Stimulated activated CD8-positive, alpha-beta memory T cell treated with anti-CD3 and anti-CD28 coated beads, Interleukin-7, amount 100 ng/mL, for 24 hours (primary cell): ENCODE data around the gene C1QTNF12.

Experiments
- DNase-seq: peaks from one replicate; pipeline ENCODE4 v3.0.0-alpha.2; 2020; ENCODE audit warnings: low read depth

The C1QTNF12 gene

DNA sequence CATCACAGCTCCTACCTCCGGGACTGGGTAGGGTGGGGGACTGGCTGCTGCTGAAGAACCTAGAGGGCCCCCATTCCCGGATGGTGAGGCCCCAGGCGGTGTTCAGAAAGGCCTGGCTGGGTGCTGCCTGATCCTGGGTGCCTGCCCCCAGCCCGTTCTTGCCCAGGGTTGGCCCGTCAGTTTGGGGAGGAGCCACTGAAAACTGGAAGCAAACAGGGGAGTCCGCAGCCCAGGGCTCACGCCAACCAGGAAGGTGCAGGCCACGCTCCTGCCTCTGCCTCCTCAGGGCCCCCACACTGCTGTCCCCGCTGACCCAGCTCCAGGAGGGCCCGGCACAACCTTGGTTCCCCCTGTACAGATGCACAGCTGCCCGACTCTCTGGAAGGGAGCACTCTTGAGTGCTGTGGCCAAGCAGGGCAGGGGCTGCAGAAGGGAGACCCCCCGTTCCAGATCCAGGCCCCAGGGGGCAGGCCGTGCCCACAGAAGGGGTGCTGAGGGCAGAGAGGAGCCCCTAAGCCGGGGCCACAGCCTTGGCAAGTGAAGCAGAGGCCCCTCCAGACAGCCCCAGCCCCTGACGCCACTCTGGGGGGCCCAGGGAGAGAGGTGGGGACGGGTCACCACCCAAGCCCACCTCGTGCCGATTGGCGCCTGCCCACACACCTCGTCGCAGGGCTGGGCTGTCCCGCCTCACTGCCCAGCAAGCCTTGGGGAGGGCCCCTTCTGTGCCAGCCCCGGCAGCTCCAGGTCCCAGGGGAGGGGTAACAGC is 5.5 kb downstream of the C1QTNF12 start:
- DNase-seq, result no peak

DNA sequence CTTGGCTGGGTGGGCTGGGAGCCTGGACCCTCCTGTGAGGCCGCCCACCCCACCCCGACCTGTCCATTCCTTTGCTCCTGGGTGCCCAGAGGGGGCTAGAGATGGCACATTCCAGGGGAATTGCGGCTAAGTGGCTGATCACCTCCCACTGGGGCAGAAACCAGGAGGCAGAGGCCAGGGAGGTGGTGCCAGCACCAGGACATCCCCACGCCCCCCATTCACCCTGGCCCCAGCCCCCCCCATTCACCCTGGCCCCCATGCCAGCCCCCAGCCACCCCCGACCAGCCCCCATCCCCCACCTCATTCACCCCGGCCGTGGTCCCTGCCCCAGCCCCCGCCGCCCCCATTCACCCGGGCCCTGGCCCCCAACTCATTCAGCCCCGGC is 6.2 kb downstream of the C1QTNF12 start:
- DNase-seq, result no peak

GRCh38 chr1:1239614-1240347 is 6.7 kb downstream of the C1QTNF12 start:
- DNase-seq, result no peak

DNA sequence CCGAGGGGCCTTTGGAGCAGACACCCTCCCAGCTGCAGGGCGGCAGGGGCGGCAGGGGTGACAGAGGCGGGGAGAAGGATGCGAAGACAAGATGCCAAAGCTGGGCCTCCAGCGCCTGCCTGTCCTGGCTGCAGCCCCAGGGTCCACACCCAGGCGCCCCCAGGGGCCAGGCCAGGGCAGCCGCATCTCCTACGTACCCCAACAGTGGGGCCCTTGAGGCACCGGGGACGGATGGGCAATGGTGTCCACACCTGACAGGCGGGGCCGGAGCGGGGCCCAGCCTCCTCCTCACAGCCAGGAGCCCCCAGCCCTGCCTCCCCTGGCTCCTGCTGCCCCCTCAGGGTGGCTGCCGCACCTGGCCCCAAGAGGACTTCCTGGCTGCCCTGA is 7.3 kb downstream of the C1QTNF12 start:
- no peak for DNase-seq

DNA sequence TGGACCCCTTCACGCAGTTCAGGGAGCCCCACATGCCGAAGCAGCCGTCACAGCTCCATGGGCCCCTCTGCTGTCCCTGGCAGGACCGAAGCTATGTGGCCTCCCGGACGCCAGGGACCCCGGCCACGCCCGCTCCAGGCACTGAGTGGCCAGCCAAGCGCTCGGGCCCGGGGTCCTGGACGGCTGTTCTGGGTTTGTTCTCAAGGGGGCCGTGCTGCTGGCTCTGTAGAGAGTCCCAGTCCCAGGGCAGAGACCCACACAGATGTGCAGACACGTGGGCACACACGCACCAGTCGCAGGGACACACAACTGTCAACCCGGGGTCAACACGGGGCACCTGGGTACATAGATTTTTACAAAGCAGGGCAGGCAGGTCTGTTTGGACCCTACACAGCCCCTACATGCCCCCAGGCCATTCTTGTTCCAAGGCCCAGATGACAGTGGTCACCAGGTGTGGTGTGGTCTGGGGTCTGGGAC is 7.8 kb downstream of the C1QTNF12 start:
- DNase-seq, result no peak

DNA sequence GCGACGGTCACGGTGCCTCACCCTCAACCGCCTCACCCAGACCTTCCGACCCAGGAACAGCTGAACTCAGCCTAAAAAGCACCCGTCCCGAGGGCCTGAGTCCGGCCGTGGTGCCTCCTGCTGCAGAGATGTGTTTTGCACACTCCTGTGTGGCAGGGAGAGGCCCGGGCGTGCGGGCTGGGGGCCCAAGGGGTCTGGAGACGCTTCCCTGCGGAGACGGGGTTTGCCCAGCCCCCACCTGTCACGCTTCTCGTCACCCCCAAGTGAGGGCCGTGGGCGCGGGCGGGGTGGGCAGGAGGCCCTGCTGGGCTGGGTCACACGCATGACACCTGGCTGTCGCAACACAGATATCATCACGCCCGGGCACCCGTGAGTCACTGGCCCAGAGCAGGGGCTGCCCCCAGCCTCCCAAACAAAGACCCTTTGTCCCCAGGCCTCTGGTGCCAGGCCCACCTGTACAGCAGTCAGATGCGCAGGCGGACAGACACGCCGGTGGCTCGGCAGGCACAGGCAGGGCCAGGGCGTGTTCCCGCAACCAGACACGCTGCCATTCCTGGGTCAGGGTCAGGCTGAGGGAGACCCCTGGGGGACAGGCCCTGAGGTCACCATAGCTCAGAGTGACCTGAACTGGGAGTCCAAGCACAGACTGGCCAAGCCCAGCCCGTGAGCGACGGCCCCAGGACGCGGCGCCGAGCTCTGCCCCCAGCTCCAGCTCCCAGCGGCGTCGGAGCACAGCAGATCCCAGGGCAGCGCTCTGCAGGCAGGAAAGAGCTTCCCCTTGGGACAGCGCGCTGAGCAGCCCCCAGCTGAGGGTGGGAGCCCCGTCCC is 8.4 kb downstream of the C1QTNF12 start:
- DNase-seq, result no peak

- no peak for DNase-seq
Observed at GRCh38 chr1:1236945-1237873, 9.3 kb downstream of the C1QTNF12 start.

DNA sequence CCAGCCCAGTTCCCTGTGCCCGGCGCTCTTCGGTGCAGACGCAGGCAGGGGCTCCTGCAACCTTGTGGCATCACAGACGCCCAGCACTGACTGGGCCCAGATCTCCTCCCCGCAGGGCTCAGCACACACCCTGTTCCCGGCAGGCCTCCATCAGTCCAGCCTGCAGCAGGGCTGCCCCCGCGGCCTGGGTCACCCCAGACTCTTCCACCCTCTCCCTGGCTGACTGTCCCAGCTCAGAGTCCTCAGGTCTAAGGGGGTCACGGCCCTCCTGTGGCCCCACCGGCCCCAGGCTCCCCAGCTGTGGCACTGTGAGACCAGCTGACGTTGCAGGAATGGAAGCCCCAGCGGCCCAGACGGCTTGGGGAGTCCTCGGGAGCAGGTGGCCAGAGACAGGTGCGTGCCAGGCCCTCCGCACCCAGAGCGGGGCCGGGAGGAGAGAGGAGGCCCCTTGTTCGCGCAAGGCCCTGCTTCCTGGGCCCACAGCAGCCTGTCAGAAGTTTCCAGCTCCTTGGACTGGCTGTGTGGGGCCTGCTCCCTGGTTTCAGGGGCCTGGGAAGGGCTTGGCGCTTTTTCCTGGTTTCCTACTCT is 10.3 kb downstream of the C1QTNF12 start:
- DNase-seq, result no peak

GRCh38 chr1:1235016-1235744 is 11.3 kb downstream of the C1QTNF12 start:
- no peak for DNase-seq

GRCh38 chr1:1234180-1234808 is 12.2 kb downstream of the C1QTNF12 start:
- DNase-seq, result no peak

GRCh38 chr1:1233567-1233892 is 13.0 kb downstream of the C1QTNF12 start:
- DNase-seq, result no peak

DNA sequence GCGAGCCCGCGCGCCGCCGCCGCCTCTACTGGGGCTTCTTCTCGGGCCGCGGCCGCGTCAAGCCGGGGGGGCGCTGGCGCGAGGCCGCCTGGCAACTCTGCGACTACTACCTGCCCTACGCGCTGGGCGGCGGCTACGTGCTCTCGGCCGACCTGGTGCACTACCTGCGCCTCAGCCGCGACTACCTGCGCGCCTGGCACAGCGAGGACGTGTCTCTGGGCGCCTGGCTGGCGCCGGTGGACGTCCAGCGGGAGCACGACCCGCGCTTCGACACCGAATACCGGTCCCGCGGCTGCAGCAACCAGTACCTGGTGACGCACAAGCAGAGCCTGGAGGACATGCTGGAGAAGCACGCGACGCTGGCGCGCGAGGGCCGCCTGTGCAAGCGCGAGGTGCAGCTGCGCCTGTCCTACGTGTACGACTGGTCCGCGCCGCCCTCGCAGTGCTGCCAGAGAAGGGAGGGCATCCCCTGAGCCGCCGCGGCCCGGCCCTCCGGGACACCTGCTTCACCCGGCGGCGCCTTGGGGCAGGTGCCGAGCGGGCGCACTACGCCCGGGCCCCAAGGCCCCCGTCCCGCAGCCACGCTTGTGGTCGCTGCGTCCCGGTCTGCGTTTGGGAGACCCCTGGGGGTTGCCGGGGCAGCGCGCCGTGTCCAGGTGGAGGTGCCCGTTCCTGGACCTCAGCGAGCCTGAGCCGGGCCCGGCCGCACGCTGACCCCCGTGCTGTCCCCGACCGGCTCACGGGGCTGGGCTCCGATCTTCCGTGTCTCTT is 13.5 kb downstream of the C1QTNF12 start:
- DNase-seq, result no peak

- no peak for DNase-seq
Observed at GRCh38 chr1:1232208-1232795, 14.2 kb downstream of the C1QTNF12 start, which contains the start of gene B3GALT6. TSS of gene B3GALT6 (plus strand) at chr1:1232237. CDS start at chr1:1232279, 42 bp downstream.

- peak; percentile 92 for DNase-seq
Observed at GRCh38 chr1:1231400-1232207, 14.9 kb downstream of the C1QTNF12 start, which contains the start of gene SDF4. TSS of gene SDF4 (minus strand) at chr1:1232001. CDS start at chr1:1228772, 3,229 bp downstream.

- DNase-seq, result no peak
Observed at GRCh38 chr1:1230656-1231399, 15.7 kb downstream of the C1QTNF12 start.

GRCh38 chr1:1229770-1230169 is 16.8 kb downstream of the C1QTNF12 start:
- no peak for DNase-seq
